Endothelial cell of umbilical vein (primary cell): ENCODE measurements around the gene GRIA4. TPM values are rescaled to one million over a fixed set of nuclear protein-coding genes. Genes with fewer than 3 reads are reported as not detected.

Experiments used
- BruUV-seq: library from RNA; stranded (reverse); fragments of 400-500 nt; replicated peaks from 2 replicates; lab custom pipeline; 2021; lab: Mats Ljungman, UMichigan
- CTCF ChIA-PET: fragments of 300-600, 350-600 bp; sonication (Branson Sonifier 250); formaldehyde crosslinking; loops from one replicate; lab custom pipeline; 2021; ENCODE audit warnings: antibody characterized with exemption, inconsistent platforms; lab: Charles Lee
- POLR2A ChIA-PET: fragments of 300-600, 350-600 bp; sonication (Branson Sonifier 250); formaldehyde crosslinking; loops from one replicate; lab custom pipeline; 2021; ENCODE audit warnings: antibody characterized with exemption, inconsistent platforms; lab: Charles Lee
- DNase-seq: peaks from one replicate; pipeline ENCODE4 v3.0.0-alpha.2; 2011; ENCODE audit warnings: low read depth, low spot score
- FAIRE-seq: peaks from 2 replicates; lab custom pipeline; 2011; peaks lifted over from hg19 to GRCh38; lab: Jason Lieb, UNC
- H2AFZ ChIP-seq: 2 replicates; pipeline ENCODE4 v1.6.0; 2012; ENCODE audit warnings: low read depth, low read length, control low read depth, inconsistent platforms
- H3K27ac ChIP-seq: 2 replicates; pipeline ENCODE4 v1.5.1; 2011; ENCODE audit warnings: low read depth, mild to moderate bottlenecking, control low read depth, low read length, moderate library complexity; ENCODE audit not compliant: insufficient read depth
- H3K27me3 ChIP-seq, 2 experiments: 2 replicates each; pipeline versions ENCODE4 v1.6.0 to v1.6.1; 2011; ENCODE audit warnings: low read length in 2 of 2, mixed read lengths in 1 of 2; ENCODE audit not compliant: control insufficient read depth in 2 of 2, insufficient read depth in 2 of 2
- H3K36me3 ChIP-seq, 2 experiments: 2 replicates in 1 of 2; 3 replicates in 1 of 2; pipeline ENCODE4 v1.5.1; 2011; ENCODE audit warnings: low read length in 2 of 2, mild to moderate bottlenecking in 1 of 2, moderate library complexity in 1 of 2; ENCODE audit not compliant: control insufficient read depth in 2 of 2, insufficient read depth in 2 of 2; ENCODE audit errors: extremely low read depth in 1 of 2
- H3K4me1 ChIP-seq: 3 replicates; pipeline ENCODE4 v1.5.1; 2011; ENCODE audit warnings: mild to moderate bottlenecking, low read length; ENCODE audit not compliant: control insufficient read depth, insufficient read depth; ENCODE audit errors: extremely low read depth
- H3K4me2 ChIP-seq: 2 replicates; pipeline ENCODE4 v1.6.1; 2011; ENCODE audit warnings: low read length, control low read depth, mixed read lengths; ENCODE audit not compliant: insufficient read depth
- H3K4me3 ChIP-seq, 3 experiments: fragments of 200-600 bp in 1 of 3; sonication (generic), shearing (Covaris generic) in 1 of 3; replicated peaks in 1 of 3; 2 replicates each; pipeline ENCODE4 v1.5.1; 2011 to 2016; ENCODE audit warnings: control low read depth in 3 of 3, low read length in 3 of 3, mild to moderate bottlenecking in 2 of 3, inconsistent platforms in 1 of 3, low read depth in 1 of 3, moderate library complexity in 1 of 3; ENCODE audit not compliant: insufficient read depth in 1 of 3
- H3K79me2 ChIP-seq: 2 replicates; pipeline ENCODE4 v1.6.0; 2012; ENCODE audit warnings: low read length, inconsistent platforms; ENCODE audit not compliant: control insufficient read depth, insufficient read depth
- H3K9ac ChIP-seq: replicated peaks from 2 replicates; pipeline ENCODE3; 2011; ENCODE audit warnings: low read length, control low read depth; ENCODE audit not compliant: insufficient read depth; ENCODE audit errors: extremely low read depth
- H3K9me1 ChIP-seq: replicated peaks from 3 replicates; pipeline ENCODE4 v1.6.0; 2011; ENCODE audit warnings: mild to moderate bottlenecking, low read length; ENCODE audit not compliant: control insufficient read depth, insufficient read depth; ENCODE audit errors: extremely low read depth
- H3K9me3 ChIP-seq: replicated peaks from 2 replicates; pipeline ENCODE4 v1.5.1; 2012; ENCODE audit warnings: low read length, inconsistent platforms; ENCODE audit not compliant: control insufficient read depth, insufficient read depth
- H4K20me1 ChIP-seq: replicated peaks from 2 replicates; pipeline ENCODE3; 2011; ENCODE audit warnings: mild to moderate bottlenecking, low read length; ENCODE audit not compliant: control insufficient read depth, insufficient read depth; ENCODE audit errors: extremely low read depth
- EZH2 ChIP-seq: IDR thresholded peaks from 2 replicates; pipeline ENCODE4 v1.6.1; 2012; ENCODE audit warnings: borderline replicate concordance, low read depth, mild to moderate bottlenecking, moderate library complexity, low read length, inconsistent platforms; ENCODE audit not compliant: severe bottlenecking
- FOS ChIP-seq: IDR thresholded peaks from 2 replicates; pipeline ENCODE4 v1.6.1; 2011; ENCODE audit warnings: mild to moderate bottlenecking, low read length, moderate library complexity, borderline replicate concordance; ENCODE audit not compliant: insufficient read depth
- MYC ChIP-seq: IDR thresholded peaks from one replicate; pipeline ENCODE4 v1.6.1; 2011; ENCODE audit warnings: mild to moderate bottlenecking, low read depth, low read length
- dilution Hi-C: fragments of 300-500 bp; cut with MboI; formaldehyde crosslinking; loops from one replicate; pipeline ENCODE4 v1.15.0; 2019; ENCODE audit warnings: low sequenced_read_pairs; ENCODE audit not compliant: extremely low pct_ligation_motif_present
- intact Hi-C: fragments of 100-400 bp; cut with micrococcal nuclease; formaldehyde crosslinking; loops from one replicate; pipeline ENCODE4 v1.10.0; 2022
- polyA plus RNA-seq, 4 experiments: library from polyadenylated mRNA; depleted of rRNA in 3 of 4; stranded (reverse) in 3 of 4; unstranded in 1 of 4; fragments of >200 nt; gene quantifications; 2 replicates each; pipeline versions ENCODE4 v1.2.1 to v1.2.3, GENCODE V29; 2011 to 2012; ENCODE audit warnings: missing spikeins in 1 of 4
- total RNA-seq: library from RNA; stranded (reverse); gene quantifications from 2 replicates; pipeline ENCODE4 v1.2.3, GENCODE V29; 2021
- TF ChIP-seq, protein P1 (sequence below), 2 donors: IDR thresholded peaks; 1 replicate in 1 of 2; 2 replicates in 1 of 2; pipeline ENCODE4 v1.5.1; 2011; ENCODE audit warnings: low read length in 2 of 2, mild to moderate bottlenecking in 2 of 2, moderate library complexity in 2 of 2, control low read depth in 1 of 2, inconsistent platforms in 1 of 2, low read depth in 1 of 2; ENCODE audit not compliant: insufficient read depth in 1 of 2; ENCODE audit errors: extremely low read depth in 1 of 2
- TF ChIP-seq, protein P2 (sequence below): IDR thresholded peaks from 2 replicates; pipeline ENCODE4 v1.6.1; 2011; ENCODE audit not compliant: insufficient read depth, insufficient read length

Gene GRIA4
- total and polyA plus RNA-seq, 2 donors (not counting 3 experiments of a cell fraction or from before 2014, with no cell fraction given), result not detected

DNA sequence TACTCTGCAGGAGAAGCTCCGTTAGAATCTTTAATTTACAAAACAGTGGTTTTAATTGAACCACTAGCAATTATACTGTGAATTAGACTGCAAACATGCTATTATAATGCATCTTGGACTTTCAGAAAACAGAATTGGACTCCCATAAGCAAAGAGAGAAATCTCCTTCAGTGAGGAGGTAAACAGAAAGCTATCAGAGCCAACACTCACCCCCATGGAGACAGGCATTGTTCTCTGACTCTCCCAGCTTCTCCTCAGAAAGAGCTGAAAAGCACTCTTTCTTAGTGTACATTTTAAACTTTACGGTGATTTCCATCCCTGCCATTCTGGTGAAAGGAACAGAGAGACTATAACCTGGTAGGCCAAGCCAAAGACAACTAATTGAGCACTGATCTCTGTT, 176.9 kb downstream of the GRIA4 start:
- no TSS peak for BruUV-seq
- dilution Hi-C loops (no loop called here), intact Hi-C loops (no loop called here)
- Histone ChIP-seq H3K27ac (no peak overlapping the region), H3K9me3 (no peaks in the 10 kb centered on the region), H3K4me2 (no peak overlapping the region), H3K9ac (no peak overlapping the region), H3K79me2 (no peaks in the 10 kb centered on the region), H2AFZ (no peak overlapping the region), H4K20me1 (no peaks in the 10 kb centered on the region), H3K9me1 (no peaks in the 10 kb centered on the region), H3K4me1 (no peaks in the 10 kb centered on the region), H3K27me3 (no peaks in the 10 kb centered on the region), H3K4me3 (no peak overlapping the region), H3K36me3 (no peaks in the 10 kb centered on the region)
- FAIRE-seq (no peak), DNase-seq (no peak)
- POLR2A ChIA-PET, result no interaction called here
- TF ChIP-seq FOS, result no peak
- TF ChIP-seq, protein P1, sequence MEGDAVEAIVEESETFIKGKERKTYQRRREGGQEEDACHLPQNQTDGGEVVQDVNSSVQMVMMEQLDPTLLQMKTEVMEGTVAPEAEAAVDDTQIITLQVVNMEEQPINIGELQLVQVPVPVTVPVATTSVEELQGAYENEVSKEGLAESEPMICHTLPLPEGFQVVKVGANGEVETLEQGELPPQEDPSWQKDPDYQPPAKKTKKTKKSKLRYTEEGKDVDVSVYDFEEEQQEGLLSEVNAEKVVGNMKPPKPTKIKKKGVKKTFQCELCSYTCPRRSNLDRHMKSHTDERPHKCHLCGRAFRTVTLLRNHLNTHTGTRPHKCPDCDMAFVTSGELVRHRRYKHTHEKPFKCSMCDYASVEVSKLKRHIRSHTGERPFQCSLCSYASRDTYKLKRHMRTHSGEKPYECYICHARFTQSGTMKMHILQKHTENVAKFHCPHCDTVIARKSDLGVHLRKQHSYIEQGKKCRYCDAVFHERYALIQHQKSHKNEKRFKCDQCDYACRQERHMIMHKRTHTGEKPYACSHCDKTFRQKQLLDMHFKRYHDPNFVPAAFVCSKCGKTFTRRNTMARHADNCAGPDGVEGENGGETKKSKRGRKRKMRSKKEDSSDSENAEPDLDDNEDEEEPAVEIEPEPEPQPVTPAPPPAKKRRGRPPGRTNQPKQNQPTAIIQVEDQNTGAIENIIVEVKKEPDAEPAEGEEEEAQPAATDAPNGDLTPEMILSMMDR (IDR thresholded peaks at IDR 0.05; ENCODE audit: extremely low read depth in 1 of 2, insufficient read depth in 1 of 2, low read depth in 1 of 2, low read length in 2 of 2), result no peak
- TF ChIP-seq EZH2, result no peak
- TF ChIP-seq MYC, result no peak
- TF ChIP-seq, protein P2, sequence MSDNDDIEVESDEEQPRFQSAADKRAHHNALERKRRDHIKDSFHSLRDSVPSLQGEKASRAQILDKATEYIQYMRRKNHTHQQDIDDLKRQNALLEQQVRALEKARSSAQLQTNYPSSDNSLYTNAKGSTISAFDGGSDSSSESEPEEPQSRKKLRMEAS, result no peak
- CTCF ChIA-PET, result no interaction called here
